HG02870 (cell line): ENCODE measurements around the gene CUL4B.
"Not testable (repeated sequence)": the region's sequence is repeated elsewhere in the genome, so short reads cannot be mapped to it uniquely, and the experiment has no call there.

Source experiments
- ATAC-seq: cut with Tn5 transposase; IDR thresholded peaks from one replicate; pipeline ENCODE4 v1.9.1; 2021; ENCODE audit warnings: mild to moderate bottlenecking, moderate library complexity; ENCODE audit not compliant: unreplicated experiment

CUL4B gene

DNA sequence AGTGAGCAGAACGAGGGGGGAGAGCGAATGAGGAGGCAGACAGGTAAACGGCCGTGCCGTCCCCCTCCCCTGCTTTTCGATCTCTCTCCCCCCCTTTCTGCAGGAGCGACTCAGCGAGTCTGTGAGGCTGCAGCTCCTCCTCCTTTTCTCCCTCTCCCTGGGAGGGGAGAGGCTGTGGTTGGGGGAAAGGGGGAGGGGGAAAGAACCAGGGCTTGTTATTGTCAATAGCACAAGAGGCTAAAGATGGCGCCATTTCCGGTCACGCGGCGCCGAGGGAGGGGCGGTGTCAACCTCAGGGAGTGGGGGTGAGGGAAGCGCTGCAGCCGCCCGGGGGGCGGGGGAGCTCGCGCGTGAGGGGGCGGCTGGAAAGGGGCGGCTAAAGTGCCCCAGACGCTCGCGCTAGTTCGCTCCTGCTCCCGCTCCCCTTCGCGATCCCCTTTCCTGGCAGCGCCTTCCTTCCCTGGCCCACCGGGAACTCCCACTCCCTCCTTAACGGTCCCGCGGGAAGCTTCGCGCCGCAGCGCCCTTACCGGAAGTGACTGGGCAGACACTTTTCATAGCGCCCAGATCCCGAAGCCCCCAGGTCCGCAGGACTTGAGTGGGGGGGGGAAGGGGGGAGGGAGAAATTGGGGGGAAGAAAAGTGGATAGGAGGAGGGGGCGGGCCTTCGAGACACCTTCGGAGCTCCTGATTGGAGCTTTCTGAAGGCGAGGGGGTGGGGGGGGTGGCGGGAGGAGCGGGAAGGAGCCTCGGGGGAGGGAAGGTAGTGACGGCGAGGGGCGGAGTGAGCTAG is at the start of gene CUL4B:
Gene CUL4B, minus strand, starts transcription at position 121 of the 792 bp plus-strand sequence. CDS start 324 bp downstream, outside the sequence.
- peak; percentile 81 for ATAC-seq

DNA sequence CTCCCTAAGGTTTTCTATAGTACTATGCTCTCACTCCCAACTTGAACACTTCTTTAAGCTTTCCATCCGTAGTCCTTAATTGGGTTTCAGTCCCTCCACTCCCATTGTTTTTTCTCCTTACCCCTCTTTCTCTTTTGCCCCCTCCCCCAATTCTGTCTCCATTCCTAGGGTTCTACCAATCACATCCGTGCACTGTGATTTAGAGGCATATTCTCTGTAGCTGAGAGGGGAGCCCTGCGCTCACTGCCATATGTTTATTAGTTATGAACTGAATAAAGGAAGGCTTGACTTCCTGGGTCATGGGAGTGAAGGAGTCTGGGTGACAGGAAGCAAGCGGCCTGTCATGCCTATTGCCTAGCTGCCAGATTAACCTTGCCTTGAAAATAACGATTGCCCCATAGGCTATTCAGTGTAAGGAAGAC is 43.6 kb upstream of the CUL4B start:
- peak; percentile 57 for ATAC-seq

DNA sequence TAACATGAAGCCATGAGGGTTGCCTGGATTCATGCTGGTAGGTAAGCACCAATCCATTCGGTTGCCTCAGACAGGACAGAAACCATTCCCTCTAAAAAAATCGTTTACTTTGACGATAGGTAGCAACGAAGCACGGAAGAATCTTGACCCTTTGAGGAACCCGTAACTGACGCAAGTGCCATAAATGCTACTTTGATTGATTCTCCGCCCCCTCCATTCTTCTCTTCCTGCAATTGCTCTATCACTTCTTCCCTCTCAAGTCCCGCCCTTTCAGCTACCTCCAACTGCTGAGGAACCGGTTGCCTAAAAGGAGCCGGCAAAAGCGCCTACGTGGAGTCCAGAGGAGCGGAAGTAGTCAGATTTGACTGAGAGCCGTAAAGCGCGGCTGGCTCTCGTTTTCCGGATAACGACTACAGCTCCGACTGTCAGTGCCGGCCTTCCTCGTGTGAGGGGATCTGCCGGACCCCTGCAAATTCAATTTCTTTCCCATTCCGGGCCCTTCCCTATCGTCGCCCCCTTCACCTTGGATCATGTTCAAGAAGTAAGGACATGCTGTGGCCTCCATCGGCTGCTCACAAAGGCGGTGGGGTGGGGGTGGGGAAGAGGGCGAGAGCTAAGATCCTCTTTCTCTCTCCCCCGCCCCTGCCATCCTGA is 43.1 kb upstream of the CUL4B start, which contains the start of gene MCTS1:
Gene MCTS1, plus strand, starts transcription at position 395 of the 654 bp plus-strand sequence. Its CDS starts 136 bp downstream, at position 531.
- peak; percentile 90 for ATAC-seq

DNA sequence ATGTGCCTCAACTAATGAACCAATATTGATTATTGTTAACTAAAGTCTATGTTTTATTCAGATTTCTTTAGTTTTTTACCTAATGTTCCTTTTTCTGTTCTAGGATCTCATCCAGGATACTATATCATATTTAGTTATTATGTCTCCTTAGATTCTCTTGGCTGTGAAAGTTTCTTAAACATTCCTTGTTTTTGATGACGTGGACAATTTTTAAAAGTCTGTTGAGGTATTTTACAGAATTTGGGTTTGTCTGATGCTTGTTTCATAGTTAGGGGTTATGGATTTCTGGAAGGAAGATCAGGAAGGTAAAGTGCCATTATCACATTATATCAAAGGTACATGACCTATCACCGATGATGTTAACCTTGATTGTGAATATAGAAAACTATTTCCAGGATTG is 24.9 kb upstream of the CUL4B start:
- no peak for ATAC-seq

DNA sequence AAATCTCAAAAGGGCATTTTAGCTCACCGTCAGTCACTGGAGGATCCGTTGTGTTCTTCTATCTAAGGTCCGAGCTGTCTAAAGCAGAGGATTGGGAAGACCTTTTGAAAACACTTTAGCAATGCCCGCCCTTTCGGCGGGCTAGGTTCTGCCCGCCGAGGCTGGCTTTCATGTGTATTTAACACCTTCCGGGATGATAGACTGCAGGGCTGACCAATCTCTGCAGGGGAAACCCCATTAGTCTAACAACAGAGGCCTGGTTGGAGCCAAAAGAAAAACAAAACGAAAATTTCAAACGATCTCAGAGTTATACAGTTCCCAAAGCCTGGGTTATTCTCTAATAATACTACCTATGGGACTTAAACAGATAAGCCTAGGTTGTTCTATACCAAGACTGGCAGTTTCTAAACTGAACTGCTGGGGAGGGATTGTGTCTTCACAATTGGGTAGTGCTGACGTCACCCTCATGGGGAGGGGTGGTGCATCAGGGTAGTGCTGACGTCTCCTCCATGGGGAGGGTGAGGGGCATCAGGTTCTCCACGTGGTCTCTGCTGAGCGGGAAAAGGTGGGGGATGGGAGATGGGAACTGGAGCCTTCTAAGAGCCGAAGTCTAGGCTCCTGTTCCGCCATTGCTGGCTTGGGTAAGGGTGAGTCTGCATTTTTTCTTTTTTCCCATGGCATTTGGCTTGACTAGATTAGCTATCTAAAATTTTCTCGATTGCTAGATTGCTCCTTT is 14.8 kb upstream of the CUL4B start:
- ATAC-seq = no peak

DNA sequence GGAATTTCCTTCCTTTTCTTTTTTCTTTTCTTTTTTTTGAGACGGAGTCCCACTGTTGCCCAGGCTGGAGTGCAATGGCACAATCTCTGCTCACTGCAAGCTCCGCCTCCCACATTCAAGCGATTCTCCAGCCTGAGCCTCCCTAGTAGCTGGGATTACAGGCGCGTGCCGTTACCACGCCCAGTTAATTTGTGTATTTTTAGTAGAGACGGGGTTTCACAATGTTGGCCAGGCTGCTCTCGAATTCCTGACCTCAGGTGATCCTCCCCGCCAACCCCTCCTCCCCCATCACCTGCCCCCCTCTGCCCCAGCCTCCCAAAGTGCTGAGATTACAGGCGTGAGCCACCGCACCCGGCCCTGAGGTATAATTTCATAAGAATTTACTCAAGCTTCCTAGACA is 13.0 kb upstream of the CUL4B start:
- ATAC-seq = not testable (repeated sequence)

DNA sequence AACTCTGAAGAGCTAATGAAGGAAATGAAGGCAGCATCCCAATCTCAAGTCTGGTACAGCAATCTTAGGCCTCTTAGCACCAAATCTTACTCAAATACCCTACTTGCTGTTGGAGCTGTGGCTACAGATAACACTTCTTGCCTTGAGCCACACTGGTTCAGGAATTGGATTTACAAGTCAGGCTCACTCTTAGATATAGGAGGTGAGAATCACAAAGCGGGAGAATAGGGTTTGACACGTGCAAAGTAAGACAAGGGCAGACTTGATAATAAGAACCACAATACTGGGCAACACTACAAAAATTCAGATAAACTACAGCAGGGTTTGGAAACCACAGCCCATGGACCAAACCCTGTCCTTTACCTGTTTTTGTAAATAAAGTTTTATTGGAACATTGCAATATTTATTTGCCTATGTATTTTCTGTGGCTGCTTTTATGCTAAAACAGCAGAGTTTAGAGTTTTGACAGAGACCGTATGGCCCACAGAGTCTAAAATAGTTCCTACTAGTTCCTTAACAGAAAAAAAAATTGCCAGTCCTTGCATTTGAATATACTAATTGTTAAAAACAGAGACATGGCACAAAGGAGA is 9.3 kb upstream of the CUL4B start:
- ATAC-seq = no peak

DNA sequence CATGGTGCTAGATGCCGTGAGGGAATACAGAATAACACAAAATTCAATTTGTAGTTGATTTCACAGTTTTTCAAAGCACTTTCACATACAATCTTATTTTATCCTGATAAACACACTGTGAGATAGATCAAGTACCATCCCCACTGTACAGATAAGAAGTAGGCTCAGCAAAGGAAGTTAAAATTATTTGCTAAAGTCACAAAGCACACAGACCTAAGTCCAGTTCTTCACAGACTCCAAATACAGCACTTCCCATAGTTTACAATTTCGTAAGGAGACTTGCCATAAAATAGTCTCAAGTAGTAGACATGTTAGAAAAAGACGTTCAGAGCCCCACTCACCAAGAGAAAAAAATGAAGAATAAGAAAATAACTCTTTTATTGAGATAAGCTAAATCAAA is 7.8 kb upstream of the CUL4B start:
- ATAC-seq = no peak

DNA sequence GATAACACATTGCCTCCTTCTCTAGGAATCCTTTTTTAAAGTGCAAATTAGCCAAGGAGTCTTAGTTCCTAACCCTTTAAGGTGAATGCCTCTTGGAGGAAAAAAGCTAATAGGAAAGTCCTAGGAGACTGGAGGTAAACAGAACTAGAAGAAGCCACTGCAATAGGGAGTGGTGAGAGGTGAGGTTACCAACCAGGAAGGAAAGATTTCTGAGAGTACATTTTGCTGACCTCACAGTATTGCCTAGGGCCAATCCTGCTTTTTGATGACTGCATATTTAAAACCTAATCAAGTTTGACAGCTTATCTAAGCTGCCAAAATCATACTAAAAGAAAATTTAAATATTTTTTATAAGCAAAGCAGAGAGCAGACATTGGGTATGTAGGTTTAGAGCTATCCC is 7.3 kb upstream of the CUL4B start:
- no peak for ATAC-seq

DNA sequence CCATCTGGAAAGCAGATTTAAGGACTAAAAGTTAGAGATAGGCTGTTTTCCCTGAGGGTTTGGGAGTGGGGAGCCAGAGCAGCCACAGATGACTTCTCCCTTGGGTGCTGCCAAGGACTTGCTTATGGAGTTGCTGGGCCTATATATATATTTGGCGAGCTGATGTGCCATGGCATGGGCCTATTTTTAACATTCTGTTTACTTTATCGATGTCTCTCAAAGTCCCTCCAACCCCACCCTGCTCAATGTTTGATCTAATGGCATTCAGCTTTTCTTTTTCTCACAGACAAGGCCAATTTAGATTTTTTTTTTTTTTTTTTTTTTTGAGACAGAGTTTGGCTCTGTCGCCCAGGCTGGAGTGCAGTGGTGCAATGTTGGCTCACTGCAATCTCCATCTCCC is 6.1 kb upstream of the CUL4B start:
- no peak for ATAC-seq

DNA sequence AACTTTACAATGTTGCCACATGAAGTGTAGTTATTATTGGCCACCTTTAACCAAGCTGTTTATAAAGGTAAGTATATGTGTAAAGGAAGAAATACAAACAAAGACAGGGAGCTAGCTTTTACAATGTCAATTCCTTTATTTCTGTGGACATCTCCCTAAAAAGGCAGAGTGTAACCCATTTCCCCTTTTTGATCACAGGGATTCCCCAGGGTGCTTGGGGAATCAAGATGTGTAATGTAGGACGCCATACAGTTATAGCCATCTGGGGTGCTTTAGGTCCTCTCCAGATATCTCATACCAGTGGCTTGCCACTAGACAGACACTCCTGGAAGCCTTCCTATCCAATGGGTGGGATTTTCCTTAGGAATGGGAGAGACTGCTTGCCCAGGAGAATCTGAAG is 4.2 kb upstream of the CUL4B start:
- no peak for ATAC-seq

DNA sequence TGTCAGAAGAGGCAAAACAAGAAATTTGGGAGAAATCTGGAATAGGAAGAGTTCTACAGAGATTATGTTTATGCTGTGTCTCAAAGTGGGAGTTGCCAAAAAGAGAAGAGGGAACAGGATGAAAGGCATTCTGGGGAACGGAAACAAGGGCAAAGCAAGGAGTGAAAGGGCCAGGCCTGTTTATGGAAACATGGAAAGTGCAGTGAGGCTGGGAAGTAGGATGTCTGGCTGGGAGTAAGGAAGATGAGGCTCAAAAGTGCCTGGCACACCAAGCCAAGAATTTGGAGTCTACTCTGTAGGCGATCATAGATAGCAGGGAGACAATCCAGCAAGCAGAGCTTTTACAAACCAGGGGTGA is 1.8 kb upstream of the CUL4B start:
- no peak for ATAC-seq

DNA sequence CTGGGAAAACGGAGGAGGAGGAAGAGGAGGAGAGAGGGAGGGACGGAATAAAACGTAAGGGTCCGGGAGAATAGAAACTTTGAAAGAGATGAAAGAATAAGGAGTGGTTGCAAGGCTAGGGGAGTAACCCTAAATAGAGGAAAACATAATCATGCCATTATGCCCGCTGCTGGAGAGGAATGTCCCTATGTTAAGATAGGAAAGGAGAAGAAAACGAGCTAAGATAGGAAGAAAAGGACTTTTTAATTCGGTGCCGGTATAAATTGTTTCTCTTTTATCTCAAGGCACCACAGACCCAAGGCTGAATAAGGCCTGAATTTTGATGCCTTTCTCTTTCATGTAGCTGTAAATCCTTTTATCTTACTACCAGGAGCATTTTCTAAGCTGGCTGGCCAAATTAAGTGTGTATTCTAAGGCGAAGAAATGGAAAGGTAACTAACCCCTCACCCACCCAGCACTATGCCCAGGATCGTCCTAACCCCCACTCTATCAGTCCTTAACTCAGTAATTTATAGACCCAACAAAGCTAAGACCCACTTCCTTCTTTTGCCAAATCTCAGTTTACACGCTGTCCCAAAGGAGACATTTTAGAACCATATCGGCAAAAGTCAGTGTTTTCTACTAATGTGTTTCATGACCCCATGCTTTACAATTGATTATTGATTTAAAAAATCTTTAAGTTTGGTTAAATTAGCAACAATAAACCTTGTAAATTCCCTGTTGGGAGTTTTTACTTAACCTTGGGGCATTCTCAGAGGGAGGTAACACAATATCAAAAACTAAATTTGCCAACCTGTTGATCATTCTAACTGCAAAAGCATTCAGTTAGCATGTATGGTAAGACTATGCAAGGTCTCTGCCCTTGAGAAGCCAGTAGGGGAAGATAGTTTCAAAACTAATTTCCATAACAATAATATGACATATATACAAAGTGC is 1.1 kb upstream of the CUL4B start:
- ATAC-seq = peak; percentile 23

DNA sequence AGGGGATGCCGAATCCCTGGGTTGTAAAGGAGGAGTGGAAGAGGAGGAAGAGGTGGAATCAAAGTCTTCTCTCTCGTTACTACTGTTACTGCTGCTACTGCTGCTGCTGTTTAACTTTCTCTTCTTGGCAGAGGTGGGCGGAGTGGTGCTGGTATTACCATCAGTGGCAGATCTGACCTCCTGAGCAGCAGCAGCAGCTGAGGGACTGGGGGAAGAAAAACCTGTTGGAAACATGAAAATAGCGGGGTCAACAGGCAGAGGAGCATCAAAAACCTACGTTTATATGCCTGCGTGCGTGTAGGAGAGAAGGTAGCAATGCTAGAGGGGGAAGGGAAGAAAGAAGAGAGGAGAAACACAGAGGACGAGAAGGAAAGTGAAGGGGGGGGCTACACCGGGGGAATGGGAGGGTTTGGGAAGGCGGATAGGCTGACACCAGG is 339 bp downstream of the CUL4B start:
- peak; percentile 33 for ATAC-seq

DNA sequence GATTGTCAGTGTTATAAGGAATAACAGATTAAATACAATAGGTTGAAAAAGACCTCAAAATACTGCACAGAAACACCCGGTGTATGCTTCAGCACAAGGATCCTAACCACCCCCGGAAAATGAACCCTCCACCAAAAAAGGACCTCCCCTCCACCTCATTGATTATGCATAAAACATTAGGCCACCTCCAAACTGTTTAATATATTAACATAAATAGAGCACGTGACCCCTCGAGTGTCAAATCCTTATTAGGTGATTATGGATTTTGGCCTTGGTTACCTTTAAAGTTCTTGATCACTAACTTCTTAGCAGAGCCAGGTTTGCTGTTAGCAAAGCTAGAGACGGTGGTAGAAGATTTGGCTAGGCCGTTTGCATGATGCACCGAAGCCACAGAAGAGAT is 958 bp downstream of the CUL4B start:
- no peak for ATAC-seq

DNA sequence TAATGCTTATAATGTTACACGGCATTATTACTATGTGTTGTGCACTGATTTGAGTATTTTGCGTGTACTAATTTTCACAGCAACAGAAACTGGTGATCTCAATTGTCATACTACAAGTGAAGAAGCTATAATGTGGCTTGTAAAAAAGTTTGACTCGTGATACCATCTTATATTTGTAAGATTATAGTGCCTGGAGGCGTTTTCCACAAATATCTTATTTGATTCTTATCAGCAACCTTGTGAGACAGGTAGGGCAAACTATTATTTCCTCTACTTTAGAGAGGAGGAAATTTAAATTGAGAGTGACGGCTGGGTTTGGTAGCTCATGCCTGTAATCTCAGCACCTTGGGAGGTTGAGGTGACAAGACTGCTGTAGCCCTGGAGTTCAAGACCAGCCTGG is 4.5 kb downstream of the CUL4B start:
- ATAC-seq = no peak

DNA sequence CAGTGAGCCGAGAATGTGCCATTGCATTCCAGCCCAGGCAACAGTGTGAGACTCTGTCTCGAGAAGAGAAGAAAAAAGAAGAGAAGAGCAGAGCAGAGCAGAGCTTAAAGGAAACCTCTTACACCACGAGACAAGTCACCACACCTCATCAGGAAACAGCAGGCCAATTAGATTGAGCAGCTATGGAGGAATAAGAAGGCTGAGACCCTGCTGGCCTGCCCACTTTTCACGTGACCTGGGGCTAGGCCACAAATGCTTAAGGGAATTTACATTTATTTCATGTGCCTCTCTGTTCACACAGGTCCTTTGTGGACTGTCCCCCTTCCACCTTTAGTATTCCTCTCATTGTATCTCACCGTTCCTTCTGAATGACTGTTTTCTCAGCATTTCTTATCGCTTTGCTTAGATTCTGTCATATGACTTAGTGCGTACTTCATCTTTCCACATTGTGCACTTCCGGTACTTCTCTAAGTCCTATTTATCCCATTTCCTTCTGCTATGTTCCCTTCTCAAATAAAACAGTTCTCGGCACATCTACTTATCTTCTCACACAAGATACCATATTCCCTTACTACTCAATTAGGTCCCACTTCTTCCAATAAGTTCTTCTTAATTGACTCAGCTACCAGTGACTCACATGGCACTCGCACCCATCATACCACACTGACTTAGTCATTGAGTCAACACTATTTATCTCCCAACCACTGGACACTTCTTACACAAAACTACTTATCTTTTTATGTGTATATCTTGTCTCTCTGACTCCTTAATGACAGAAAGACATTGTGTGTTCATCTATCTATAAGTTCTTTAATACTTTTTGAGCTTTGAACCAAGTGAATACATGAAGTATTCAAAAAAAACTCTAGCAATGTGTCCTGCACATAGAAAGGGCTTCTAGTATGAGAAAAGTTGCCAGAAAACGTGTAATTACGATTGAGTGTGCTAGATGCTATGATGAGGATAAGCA is 11.0 kb downstream of the CUL4B start:
- no peak for ATAC-seq

DNA sequence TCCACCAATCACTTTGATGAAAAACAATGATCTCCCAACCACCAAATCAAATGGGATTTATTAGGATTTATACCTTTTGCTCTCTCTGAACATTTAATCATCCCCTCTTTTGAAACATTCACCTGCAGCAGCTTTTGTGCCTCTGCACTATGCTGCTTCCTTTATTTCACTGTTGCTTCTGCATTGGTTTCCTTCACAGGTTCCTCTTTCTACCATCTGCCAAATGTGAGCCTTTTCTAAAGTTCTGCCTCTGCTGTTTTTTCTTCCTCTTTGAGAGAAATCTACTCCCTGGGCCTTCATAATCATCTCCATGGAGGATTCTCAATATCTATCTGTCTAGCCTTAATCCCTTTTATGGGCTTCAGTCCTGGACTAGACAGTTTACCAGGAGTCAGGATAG is 24.7 kb downstream of the CUL4B start:
- no peak for ATAC-seq
